ENCODE measurements around the gene NUAK2.
"Not testable (repeated sequence)": the region's sequence is repeated elsewhere in the genome, so short reads cannot be mapped to it uniquely, and the experiment has no call there.

The NUAK2 gene

GRCh38 chr1:205294175-205294917 is 27.2 kb downstream of the NUAK2 start:
- DNase-seq, result no peak

DNA sequence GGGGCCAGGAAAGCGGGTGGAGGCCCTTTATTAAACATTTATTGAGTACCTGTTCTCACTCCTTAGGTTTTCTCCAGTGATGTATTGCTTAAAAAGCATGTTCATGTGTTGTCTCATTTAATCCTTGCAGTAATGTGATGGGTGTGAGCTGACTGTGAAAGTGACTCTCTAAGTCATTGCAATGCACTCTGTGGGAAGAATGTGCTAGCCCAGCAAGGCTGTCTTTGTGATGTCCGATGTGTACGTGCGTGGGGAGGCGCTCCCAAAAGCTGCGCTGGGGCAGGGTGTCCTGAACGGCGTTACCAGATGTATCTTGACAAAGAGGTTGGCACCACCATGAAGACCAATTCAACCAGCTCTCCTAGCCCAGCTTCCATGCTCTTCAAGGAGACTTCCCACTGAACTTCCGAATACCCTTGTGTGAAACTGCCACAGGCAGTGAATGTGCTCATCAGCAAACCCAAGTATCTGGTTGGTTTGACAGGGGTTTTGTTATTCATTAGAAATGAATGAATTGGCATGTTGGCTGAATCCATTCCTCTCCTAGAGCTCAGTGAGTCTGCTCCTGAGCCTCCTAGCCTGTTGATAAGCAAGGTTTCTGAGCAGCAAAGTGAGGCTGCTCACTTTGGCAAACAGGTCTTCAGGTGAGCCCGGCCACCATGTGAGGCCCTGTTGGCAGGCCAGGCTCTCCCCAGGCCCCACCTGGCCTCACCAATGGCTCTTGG is 28.0 kb downstream of the NUAK2 start:
- no peak for DNase-seq

DNA sequence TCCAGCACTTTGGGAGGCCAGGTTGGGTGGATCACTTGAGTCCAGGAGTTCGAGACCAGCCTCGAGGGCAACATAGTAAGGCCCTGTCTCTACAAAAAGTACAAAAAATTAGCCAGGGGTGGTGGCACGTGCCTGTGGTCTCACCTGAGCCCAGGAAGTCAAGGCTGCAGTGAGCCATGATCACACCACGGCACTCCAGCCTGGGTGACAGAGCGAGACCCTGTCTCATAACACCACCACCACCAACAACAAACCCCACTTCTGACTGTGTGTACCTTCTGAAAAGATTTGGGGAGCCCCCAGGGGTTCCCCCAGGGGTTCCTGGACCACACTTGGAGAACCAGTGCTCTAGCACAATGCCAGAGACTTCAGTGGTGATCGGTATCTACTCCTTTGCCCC is 29.9 kb downstream of the NUAK2 start:
- DNase-seq, result no peak

- DNase-seq, result peak; percentile 69
Observed at GRCh38 chr1:205287767-205288559, 33.6 kb downstream of the NUAK2 start.

GRCh38 chr1:205287076-205287475 is 34.5 kb downstream of the NUAK2 start:
- DNase-seq, result no peak

GRCh38 chr1:205286335-205286950 is 35.1 kb downstream of the NUAK2 start:
- DNase-seq, result peak; percentile 36

- DNase-seq, result peak; percentile 19
Observed at GRCh38 chr1:205285381-205286101, 36.0 kb downstream of the NUAK2 start.

DNA sequence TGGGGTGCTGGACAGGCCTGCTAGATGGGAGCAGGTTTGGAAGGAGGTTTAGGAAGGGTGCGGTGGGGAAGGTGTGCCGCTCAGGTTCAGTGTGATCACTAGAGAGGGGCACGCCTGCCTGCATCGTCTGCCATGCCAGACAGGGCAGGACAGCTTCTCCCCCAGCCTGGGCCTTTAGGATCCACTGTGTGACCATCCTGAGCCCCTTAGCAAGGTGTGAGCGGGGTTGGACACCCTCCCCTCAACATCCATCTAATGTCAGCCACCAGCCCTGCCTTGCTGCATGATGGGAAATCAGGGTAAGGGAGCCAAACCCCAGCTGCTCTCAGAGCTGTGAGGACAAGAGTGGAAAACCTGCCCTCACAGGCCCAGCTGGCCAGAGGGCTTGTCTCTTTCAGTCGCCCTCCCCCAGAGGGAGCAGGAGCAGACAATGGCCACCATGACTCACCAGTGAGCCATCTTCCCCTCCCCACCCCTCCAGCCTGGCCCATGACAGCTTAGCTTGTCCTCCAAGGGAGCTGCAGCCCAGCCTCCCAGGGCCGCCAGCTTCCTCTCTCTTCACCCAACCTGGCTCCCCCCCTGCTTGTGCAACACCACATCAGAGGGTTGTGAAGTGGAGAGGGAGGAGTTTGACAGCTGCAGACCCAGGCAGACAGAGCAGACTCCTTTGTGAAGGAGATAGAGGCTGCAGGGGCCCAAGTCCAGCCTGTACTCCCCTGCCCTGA is 37.0 kb downstream of the NUAK2 start:
- DNase-seq, result peak; percentile 60

DNA sequence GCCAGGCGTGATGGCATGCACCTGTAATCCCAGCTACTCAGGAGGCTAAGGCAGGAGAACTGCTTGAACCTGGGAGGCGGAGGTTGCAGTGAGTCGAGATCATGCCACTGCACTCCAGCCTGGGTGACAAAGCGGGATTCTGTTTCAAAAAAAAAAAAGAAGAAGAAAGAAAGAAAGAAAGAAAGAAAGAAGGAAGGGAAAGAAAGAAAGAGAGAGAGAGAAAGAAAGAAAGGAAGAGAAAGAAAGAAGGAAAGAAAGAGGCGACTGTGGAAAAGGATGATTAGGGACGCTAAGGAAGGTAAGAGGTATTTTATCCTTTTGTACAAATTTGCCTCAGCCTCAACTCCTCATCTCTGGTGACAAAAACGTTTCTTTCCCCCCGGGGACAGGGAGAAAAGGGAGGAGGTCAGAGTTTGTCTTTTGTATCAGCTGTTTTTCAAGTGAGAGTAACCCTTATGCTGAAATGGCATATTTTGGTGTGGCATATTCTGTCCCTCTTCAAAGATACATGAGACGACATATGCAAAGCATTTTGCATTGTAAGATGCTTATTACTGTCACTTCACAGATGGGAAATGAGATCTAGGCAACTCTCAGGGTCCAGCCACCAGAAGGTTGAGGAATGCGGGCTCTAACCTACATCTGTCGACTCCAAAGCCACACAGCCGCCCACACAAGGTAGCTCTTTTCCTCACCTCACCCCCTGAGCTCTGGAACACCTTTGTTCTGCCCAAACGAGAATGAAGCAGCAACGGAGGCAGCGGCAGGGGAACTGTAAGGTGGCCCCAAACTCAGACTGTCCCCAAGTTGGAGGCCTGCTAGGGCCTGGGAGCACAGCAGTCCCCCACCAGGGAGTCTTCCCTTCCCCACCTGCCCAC is 38.0 kb downstream of the NUAK2 start:
- no peak for DNase-seq

DNA sequence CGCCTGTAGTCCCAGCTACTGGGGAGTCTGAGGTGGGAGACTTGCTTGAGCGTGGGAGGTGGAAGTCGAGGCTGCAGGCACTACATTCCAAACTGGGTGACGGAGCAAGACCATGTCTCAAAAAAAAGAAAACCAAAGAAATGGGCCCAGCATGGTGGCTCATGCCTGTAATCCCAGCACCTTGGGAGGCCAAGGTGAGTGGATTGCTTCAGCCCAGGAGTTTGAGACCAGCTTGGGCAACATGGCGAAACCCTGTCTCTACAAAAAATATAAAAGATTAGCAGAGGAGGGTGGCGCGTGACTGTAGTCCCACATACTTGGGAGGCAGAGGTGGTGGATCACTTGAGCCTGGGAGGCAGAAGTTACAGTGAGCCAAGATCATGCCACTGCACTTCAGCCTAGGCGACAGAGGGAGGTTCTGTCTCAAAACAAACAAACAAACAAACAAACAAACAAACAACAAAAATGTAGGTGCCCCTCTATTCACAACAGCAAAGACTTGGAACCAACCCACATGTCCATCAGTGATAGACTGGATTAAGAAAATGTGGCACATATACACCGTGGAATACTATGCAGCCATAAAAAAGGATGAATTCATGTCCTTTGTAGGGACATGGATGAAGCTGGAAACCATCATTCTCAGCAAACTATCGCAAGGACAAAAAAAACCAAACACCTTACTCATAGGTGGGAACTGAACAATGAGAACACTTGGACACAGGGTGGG is 40.7 kb downstream of the NUAK2 start:
- not testable (repeated sequence) for DNase-seq

GRCh38 chr1:205279986-205280385 is 41.6 kb downstream of the NUAK2 start:
- no peak for DNase-seq

DNA sequence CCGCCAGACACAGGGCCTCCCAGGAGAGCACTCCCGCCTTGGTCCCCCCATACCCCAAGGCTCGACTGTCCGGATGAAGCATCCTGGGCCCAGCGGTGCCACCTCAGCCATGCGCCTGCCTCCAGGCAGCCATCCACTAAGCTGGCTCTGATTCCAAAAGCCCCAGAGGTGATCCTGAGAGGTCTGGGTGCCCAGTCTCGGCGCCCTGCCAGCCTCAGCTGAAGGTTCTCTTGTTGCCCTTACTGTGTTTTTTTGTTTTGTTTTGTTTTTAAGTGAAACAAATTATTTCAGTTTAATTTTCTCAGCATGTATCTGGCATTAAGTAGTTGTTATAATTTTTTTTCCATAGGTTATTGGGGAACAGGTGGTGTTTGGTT is 44.9 kb downstream of the NUAK2 start:
- no peak for DNase-seq

GRCh38 chr1:205275916-205276688 is 45.4 kb downstream of the NUAK2 start:
- no peak for DNase-seq

GRCh38 chr1:205275133-205275532 is 46.4 kb downstream of the NUAK2 start:
- no peak for DNase-seq

GRCh38 chr1:205274041-205274691 is 47.4 kb downstream of the NUAK2 start:
- no peak for DNase-seq

DNA sequence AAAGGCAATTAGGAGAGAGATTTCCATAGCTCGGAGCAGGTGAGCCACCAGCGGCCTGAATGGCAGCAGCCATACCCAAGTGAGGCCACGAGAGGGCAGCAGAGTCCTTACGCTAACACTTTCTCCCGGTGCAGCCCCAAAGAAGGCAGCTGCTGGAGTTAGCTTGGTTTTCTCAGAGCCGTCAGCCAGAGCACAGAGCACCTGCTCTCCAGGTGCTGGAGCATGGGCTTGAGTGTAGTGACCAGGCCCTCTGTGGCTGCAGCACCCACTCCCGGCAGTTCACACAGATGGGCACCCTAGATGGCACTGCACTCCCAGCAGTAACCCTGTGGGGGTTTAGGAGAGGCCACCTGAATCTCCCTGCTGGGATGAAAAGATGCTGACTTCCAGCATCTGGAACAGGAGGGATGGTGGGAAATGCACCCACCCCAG is 48.0 kb downstream of the NUAK2 start:
- peak; percentile 17 for DNase-seq

DNA sequence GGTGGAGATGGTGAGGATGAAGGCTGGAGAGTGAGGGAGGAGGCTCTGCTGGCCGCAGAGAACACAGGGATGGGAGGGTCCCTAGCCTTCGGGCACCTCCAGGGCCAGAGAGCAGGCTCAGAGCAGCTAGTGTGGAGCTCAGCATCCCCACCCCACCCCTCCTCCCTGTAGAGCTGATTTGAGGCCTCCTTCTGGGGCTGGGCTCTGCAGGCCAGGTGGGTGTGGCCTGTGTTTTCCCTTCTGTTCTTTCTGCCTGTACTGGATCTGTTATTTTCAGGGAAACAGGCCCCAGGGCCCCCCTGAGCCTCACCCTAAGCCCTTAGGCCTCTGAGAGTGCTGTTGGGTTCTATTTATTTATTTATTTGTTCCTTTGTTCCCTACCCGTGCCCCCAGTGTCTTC is 49.0 kb downstream of the NUAK2 start:
- DNase-seq, result no peak

GRCh38 chr1:205271745-205272144 is 49.8 kb downstream of the NUAK2 start:
- no peak for DNase-seq

GRCh38 chr1:205271277-205271676 is 50.3 kb downstream of the NUAK2 start:
- no peak for DNase-seq
